ACHN (cell line): ENCODE results near the gene CUX1.
"Not testable (repeated sequence)": the region's sequence is repeated elsewhere in the genome, so short reads cannot be mapped to it uniquely, and the experiment has no call there.

Experiments used
- DNase-seq: peaks from one replicate; pipeline ENCODE4 v3.0.0-alpha.2; 2015
- in situ Hi-C: cut with HindIII; loops from 2 replicates; pipeline ENCODE4 v1.10.0; 2017; ENCODE audit warnings: low sequenced_read_pairs, low pct_ligation_motif_present, low pct_unique_long_range_greater_than_20kb

CUX1 gene

DNA sequence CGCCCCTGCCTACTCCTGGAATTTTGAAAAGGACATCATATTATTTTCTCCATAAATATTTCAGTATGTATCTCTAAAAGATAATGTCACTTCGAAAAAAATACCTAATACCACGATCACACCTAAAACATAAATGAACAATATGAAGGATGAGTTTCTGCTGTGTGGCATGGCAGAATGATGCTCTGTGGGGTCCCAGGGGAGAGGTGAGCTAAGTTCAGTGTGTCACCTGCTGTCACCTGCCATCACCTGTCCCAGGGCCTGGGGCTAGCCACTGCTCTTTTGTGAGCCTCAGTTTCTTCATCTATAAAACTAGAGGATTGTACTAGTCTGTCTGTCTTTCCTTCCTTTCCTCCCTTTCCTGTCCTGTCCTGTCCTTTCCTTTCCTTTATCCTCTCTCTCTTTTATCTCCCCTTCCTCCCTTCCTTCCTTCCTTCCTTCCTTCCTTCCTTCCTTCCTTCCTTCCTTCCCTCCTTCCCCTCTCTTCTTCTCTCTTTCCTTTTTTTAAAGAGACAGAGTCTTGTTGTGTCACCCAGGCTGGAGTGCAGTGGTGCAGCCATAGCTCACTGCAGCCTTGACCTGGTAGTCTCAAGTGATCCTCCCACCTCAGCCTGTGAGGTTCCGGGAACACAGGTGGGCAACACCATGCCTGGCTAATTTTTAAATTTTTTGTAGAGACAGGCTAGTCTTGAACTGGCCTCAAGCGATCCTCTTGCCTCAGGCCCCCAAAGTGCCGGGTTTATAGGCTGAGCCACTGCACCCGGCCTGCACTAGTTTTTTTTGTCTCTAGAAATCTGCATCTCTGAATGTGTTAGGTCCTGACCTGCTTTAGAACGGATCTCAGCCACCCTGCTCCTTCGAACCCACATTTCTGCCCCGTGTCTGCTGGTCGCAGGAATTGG lies 43.1 kb downstream of the CUX1 start:
- no peak for DNase-seq
- in situ Hi-C loops, result no loop called here

DNA sequence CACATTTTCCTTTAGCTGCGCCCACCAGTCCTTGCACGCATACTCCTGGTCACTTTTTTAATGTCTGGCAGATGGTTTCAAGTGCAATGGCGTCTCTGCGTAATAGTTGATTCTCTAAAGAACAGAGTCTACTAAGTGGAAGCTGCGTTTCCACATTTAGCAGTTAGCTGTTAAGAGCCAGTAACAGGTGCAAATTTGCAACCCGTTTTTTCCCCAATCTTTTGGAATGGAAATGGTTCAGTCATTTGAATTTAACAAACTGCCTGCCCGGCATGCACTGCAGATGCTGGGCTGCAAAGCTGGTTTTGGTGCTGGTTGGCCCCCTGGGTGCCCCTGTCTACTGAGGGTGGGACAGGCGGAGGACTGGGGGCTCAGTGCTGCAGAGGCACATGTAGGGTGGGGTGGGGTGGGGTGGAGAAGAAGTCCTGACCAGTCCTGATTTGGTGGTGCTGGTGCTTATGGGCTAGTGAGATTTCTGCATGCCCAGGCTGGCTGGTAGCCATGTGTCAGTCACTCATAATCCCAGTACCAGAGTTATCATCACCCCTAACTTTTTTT lies 43.9 kb downstream of the CUX1 start:
- no peak for DNase-seq
- in situ Hi-C loops, result no loop called here

DNA sequence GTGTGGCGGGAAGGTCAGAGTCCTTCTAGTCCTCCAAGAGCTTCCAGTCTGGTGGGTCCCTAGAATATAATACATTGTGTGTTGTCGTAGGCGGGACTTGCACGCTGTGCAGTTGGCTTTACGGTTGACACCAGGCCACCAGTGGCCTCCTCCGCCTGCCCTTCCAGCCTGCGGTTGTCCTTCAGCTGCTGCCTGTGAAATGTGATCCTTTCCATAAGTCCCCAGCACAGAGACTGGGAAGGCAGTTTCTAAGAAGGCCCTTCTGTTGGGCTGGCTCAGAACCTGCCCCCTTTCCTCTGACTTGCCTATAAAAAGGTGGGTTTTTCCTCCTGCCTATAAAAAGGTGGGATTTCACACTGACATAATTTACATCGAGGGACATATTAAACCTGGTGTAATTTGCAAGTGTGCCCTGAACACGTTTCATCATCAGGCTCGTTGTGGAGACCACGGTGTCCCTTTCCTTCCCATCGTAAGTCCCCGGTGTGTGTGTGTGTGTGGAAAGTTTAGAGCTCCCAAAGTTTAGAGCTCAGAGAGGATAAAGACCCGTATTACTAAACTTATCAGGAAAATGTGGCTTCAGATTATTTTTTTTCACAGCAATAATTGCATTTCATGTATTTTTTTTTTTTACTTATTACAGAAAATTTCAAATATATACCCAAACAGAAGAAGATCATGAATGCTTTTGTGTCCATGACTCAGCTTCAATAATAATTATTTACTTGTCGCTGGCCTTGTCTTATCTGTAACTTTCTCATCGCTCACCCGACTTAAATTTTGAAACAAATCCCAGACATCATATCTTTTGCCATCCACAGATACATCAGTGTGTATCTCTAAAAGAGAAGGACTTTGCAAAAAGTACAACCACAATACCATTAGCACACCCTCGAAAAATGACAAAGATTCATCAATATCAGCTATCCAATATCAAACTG lies 45.1 kb downstream of the CUX1 start:
- DNase-seq, result no peak
- in situ Hi-C loops, result no loop called here

DNA sequence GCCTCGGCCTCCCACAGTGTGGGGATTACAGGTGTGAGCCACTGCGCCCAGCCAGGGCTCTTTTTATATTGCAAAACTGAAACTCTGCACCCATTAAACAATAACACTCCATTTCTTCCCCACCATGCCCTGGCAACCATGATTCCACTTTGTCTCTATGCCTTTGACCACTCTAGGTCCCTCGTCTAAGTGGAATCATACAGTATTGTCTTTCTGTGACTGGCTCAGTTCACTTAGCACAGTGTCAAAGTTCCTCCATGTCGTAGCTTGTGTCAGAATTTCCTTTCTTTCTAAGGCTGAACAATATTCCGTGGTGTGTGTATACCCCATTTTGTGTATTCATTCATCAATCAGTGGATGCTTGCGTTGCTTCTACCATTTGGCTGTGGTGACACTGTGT lies 46.2 kb downstream of the CUX1 start:
- DNase-seq, result no peak
- in situ Hi-C loops, result no loop called here

DNA sequence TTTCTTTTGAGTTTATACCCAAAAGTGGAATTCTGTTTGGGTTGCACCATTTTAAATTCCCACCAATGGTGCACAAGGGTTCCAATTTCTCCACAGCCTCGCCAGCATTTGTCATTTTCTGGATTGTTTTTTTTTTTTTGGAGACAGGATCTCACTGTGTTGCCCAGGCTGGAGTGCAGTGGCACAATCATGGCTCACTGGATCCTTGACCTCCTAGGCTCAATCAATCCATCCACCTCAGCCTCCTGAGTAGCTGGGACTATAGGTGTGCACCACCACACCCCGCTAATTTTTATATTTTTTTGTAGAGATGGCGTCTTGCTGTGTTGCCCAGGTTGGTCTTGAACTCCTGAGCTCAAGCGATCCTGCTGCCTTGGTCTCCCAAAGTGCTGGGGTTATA lies 46.6 kb downstream of the CUX1 start:
- in situ Hi-C loops, result no loop called here
- DNase-seq, result no peak

DNA sequence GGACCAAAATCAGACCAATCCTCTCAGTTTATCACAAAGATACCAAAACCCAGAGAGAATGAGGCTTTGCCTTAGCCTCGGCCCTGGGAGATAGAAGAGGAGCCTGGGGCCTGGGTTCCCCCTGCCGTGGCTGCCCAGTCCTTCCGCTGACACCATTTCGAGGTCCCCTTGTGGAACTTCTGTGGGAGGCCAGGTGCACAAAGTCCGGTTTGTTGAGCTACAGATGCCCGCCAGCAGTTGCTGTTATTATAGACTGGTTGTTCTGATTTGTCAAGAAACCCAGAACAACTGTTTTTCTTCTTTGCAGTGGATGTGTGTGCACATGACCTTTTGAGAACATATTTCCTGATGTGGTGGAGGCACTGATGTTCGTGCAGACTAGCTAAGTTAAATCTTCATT lies 47.6 kb downstream of the CUX1 start:
- in situ Hi-C loops, result no loop called here
- no peak for DNase-seq

DNA sequence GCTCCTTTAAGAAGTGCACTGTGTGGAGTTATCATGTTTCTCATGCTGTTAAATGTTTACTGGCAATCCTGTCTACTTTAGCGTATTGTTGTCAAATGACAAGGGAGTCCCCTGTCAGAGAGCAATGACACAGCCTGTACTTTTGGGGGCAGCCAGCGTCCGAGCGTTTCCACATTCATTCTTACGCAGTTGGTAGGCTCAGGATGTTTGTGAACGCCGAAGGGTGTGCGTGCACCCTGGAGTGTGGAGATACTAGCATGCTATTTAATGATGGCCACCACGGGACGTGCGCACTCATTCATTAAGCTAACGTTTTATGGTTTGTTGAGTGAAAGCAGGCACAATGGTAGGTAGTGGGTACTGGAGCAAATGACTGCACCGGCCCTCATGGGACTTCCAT lies 48.0 kb downstream of the CUX1 start:
- no peak for DNase-seq
- in situ Hi-C loops, result no loop called here

DNA sequence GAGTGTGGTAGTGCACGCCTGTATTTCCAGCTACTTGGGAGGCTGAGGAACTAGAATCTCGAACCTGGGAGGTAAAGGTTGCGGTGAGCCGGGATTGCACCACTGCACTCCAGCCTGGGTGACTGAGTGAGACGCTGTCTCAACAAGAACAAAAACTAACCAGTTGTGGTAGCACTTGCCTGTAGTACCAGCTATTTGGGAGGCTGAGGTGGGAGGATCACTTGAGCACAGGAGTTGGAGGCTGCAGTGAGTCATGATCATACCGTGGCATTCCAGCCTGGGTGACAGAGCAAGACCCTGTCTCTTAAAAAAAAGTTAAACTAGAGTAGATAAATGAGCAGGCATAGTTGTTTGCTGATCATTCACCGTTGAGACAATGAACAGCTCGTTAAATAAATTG lies 48.9 kb downstream of the CUX1 start:
- in situ Hi-C loops, result no loop called here
- DNase-seq, result no peak

DNA sequence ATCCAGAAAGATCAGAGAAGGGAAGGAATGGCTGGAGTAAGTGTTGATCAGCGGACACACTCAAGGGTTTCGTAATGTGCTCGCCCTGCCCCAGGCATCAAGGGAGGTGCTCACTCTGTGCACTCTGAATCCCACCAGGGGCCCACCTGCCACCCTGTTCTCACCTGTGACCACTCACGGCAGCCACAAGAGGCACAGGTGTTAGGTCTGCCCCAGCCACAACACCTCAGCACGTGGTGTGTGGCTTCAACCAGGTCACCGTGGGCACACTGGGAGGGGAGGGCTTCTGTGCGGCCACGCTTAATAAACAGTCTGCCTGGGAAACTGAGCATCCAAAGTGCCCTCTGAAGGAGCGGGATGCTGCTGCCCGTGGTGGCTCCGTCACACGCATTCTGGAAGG lies 49.8 kb downstream of the CUX1 start:
- DNase-seq, result no peak
- in situ Hi-C loops, result no loop called here

DNA sequence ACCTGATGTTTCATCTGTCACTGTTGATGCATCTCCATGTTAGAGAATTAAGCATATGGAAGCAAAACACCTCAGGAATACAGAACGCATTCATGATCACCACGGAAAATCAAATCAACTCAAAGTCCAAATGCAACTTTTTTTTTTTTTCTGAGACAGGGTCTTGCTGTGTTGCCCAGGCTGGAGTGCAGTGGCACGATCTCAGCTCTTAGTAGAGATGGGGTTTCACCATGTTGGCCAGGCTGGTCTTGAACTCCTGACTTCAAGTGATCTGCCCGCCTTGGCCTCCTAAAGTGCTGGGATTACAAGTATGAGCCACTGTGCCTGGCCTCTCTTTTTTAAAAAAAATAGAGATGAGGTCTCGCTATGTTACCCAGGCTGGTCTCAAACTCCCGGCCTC lies 50.3 kb downstream of the CUX1 start:
- in situ Hi-C loops, DNase-seq: not testable (repeated sequence)

DNA sequence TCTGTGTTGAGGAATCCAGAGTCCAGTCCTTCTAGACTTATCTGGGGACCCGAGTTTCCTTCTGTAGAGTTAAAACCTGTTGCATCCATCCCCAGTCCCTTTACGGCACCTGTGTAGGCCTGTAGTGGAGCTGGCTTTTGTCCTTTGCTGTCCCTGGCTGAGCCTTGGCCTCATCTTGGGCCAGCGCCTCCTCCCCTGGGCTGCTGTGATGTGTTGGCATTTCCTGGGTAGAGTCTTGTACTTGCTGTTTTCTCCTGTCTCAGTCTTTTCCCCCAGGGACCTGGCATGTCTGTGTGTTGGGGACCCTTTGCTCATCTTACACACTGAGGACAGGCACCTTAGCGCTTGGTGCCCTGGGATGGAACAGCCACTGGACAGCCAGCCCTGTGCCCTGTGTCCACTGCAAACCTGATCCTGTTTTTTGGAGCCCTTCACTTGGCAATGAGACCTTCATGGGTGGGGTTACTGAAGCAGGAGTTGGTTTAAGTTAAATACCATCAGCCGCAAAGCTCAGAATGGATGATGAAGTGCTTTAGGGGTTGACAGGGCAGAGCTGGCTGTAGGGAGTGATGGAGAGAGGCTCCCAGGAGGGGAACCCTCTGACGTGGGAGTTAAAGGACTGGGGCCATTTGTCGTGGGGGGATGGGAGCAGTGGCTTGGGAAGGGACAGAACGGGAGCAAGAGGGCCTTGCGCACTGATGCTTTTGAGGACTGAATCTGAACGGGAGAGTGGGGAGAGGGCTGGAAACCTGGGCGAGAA lies 50.9 kb downstream of the CUX1 start:
- no peak for DNase-seq
- in situ Hi-C loops, result no loop called here

DNA sequence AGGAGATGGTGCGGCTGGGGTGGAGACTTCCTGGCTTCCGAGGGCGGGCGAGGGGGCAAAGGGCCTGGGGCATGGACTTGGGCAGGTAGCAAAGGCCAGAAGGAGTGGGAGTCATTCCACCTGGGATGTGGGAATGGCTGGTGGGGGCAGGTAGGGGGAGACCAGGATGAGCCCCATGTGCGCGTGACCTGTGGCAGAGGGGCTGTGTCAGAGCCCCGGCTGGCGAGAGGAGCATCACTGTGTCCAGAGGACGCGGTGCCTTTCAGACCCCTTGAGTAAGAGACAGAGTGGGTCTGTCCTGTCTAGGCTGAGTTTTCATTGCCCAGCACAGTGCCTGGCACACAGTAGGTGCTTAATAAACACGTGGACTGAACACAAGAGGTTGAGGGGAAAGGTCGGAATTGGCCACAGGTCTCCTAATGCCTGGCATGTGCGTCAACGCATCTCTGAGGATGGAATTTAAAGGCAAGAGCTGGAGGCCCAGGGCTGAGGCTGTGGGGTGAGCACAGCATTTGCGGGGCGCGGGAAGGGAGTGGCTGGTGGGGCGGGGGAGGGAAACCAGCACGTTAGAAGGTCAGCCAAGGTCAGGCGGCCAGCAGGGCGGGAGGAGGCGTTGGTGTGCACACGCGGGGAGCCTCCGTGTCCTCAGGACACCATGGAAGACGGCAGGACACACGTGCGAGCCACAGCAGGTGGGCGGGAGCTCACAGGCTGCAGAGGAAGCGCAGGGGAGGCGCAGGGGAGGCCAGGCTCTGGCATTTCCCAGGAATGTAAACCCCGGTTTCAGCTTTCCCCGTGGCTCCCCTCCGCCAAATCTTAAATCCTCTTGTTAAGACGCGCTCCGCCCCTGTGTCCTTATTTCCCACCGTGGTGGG lies 51.8 kb downstream of the CUX1 start:
- DNase-seq, result no peak
- in situ Hi-C loops, result no loop called here

DNA sequence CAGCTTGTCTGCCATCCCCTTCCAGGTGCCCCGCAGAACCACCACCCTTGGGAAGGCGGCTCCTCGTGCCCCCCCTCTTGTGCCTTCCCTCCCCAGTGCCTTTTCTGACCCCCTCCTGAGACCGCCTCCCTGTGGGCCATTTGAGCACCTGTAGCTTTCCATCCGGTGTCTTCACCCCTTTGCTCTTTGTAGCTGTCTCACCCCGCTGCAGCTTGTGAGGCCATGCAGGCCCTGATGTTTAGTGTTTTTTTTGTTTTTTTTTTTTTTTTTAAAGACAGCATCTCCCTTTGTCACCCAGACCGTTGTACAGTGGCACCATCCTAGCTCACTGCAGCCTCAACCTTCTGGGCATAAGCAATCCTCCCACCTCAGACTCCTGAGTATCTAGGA lies 52.5 kb downstream of the CUX1 start:
- in situ Hi-C loops, result no loop called here

DNA sequence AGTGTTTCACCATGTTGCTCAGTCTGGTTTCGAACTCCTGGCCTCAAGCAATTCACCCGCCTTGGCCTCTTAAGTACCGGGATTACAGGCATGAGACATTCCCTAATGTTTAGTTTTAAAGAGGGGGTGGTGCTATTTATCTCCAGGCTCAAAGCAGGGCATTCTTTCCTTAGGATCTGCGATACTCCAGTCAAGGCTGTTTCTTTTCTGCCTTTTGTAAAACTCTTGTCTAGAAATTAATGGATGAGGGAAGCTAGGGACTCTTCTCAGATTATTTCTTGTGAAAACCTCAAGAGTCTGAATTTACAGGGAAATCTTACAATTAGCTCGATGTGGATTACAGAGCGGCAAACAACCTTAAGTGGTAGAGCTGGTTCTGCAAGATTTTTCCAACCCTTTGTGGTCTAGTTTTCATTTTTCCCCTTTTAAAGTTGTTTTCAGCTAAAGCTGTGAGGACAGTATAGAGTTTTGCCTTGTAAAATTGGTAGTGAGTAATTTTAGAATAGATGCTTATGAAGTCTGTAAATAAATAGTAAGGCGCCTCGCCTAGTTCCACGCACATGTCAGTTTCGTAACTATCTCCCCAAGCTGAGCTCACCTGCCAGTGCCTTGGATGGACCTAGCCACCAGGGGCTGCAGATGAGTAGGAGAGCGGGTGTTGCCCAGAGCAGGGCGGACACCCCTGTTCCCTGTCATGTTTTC lies 53.1 kb downstream of the CUX1 start:
- in situ Hi-C loops, result no loop called here
- no peak for DNase-seq

More for the DNA sequence above, 52.5 kb downstream of the CUX1 start:
- DNase-seq, result no peak

DNA sequence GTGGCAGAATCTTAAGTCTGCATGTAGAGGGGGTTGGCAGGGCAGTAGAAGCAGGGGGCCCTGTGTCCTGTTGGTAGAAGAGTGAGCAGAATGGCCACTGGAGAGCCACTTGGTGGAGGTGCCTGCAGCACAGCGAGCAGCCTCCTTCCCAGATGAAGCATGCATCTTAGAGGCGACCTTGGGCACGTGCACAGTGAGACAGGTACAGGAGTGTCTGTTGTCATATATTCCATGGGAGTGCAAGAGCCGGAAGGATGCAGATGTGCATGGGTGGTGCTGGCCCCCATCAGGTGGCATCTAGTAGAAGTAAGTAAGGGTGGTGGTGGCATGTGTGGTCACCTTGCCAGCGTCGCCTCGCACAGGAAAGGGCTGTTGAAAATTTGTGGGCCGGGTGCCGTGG lies 53.9 kb downstream of the CUX1 start:
- in situ Hi-C loops, result no loop called here
- no peak for DNase-seq

DNA sequence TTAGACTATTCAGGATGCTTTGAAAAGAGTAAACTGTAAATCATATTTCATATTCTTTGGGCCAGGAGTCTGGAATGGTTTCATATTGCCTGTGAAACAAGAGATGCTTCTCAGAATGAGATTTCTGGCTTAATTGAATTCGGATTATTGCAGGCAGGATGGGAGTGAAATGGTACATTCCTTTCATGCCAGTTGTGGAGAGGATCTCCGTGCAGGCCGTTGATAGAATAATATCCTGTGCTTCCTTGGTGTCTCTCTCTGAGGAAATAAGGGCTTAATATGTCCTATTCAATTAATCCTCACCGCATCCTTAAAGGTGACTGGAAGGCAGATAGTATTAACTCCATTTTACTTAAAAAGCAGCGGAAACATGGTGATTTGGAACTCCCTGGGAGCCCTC lies 56.6 kb downstream of the CUX1 start:
- DNase-seq, result no peak
- in situ Hi-C loops, result no loop called here

DNA sequence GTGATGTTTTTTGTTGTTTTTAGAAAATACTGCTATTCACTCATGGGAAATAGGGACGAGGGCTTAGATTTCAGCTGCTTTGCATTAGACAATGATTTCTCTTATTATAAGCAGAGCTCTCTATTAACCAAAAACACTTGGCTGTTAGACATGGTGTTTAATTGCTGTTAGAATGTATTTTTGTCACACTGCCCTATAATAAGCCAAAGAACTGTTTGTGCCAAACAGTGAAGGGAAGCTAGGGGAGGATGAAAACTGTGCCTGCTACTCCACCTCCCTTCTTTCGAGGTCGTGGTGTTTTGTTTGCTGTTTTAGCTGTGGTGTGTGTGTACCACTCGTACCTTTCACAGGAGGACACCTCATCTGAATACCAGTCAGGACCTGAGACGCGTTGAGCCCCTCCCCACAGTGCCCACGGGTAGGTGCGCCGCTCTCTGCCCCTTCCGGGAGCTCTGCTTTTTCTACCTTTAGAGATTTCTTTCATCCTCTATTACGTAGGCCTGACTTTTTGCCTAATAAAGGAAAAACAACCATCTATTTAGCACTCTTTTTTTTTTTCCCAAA lies 57.9 kb downstream of the CUX1 start:
- DNase-seq, result no peak
- in situ Hi-C loops, result no loop called here
